Hepatocyte (in vitro differentiated cells): ENCODE results near the gene MAFB. TPM values are rescaled to one million over a fixed set of nuclear protein-coding genes. Genes with fewer than 3 reads are reported as not detected.

ENCODE experiments used
- DNase-seq: peaks from one replicate; pipeline ENCODE4 v3.0.0-alpha.2; 2016; ENCODE audit warnings: low spot score
- H2AFZ ChIP-seq: fragments of 200-600 bp; sonication (generic); 2 replicates; pipeline ENCODE4 v1.6.0; 2016; ENCODE audit warnings: antibody characterized with exemption, mild to moderate bottlenecking
- H3K27ac ChIP-seq: fragments of 200-600 bp; sonication (generic); 2 replicates; pipeline ENCODE4 v1.5.1; 2016; ENCODE audit warnings: mild to moderate bottlenecking
- H3K27me3 ChIP-seq: fragments of 200-600 bp; sonication (generic); 2 replicates; pipeline ENCODE4 v1.6.1; 2016
- H3K36me3 ChIP-seq: fragments of 200-600 bp; sonication (generic); replicated peaks from 2 replicates; pipeline ENCODE4 v1.5.1; 2016; ENCODE audit warnings: low read depth; ENCODE audit not compliant: insufficient read depth
- H3K4me1 ChIP-seq: fragments of 200-600 bp; sonication (generic); 2 replicates; pipeline ENCODE4 v1.5.1; 2016; ENCODE audit warnings: mild to moderate bottlenecking, moderate library complexity; ENCODE audit not compliant: insufficient read depth
- H3K4me2 ChIP-seq: fragments of 200-600 bp; sonication (generic); 2 replicates; pipeline ENCODE4 v1.6.0; 2016
- H3K4me3 ChIP-seq: fragments of 200-600 bp; sonication (generic); 2 replicates; pipeline ENCODE4 v1.5.1; 2016; ENCODE audit warnings: mild to moderate bottlenecking
- H3K79me2 ChIP-seq: fragments of 200-600 bp; sonication (generic); 2 replicates; pipeline ENCODE4 v1.6.0; 2017; ENCODE audit warnings: mild to moderate bottlenecking
- H3K9me2 ChIP-seq: fragments of 200-600 bp; sonication (generic); replicated peaks from 2 replicates; pipeline ENCODE4 v1.6.0; 2017; ENCODE audit warnings: mild to moderate bottlenecking; ENCODE audit not compliant: insufficient read depth
- H3K9me3 ChIP-seq: fragments of 200-600 bp; sonication (generic); 2 replicates; pipeline ENCODE4 v1.5.1; 2016; ENCODE audit warnings: low read depth, mild to moderate bottlenecking
- H4K20me1 ChIP-seq: fragments of 200-600 bp; sonication (generic); 2 replicates; pipeline ENCODE4 v1.6.0; 2016; ENCODE audit warnings: mild to moderate bottlenecking; ENCODE audit not compliant: insufficient read depth, poor library complexity, severe bottlenecking
- EZH2 ChIP-seq: fragments of 200-600 bp; sonication (generic); IDR thresholded peaks from 2 replicates; pipeline ENCODE4 v1.6.1; 2016; ENCODE audit warnings: antibody characterized with exemption, mild to moderate bottlenecking, borderline replicate concordance
- EZH2phosphoT487 ChIP-seq: fragments of 200-600 bp; sonication (generic); IDR thresholded peaks from one replicate; pipeline ENCODE4 v1.6.1; 2018; ENCODE audit warnings: antibody characterized with exemption, mild to moderate bottlenecking, low read depth, moderate library complexity; ENCODE audit not compliant: unreplicated experiment, severe bottlenecking
- polyA plus RNA-seq: library from polyadenylated mRNA; unstranded; fragments of >200 nt; fragmentation: Nextera tagmentation; extraction: Ambion mirVana; gene quantifications from 2 replicates; pipeline ENCODE4 v1.2.1, GENCODE V29; 2016
- total RNA-seq: library from RNA; depleted of rRNA; stranded (reverse); fragments of >200 nt; gene quantifications from 2 replicates; pipeline ENCODE4 v1.2.3, GENCODE V29; 2014
- TF ChIP-seq, protein P1 (sequence below): fragments of 200-600 bp; sonication (generic); IDR thresholded peaks from 2 replicates; pipeline ENCODE4 v1.5.1; 2016; ENCODE audit warnings: antibody characterized with exemption, mild to moderate bottlenecking; ENCODE audit not compliant: poor library complexity

MAFB gene
- total and polyA plus RNA-seq, 2 experiments from 2014 or later: 3.4 to 4.1 TPM

DNA sequence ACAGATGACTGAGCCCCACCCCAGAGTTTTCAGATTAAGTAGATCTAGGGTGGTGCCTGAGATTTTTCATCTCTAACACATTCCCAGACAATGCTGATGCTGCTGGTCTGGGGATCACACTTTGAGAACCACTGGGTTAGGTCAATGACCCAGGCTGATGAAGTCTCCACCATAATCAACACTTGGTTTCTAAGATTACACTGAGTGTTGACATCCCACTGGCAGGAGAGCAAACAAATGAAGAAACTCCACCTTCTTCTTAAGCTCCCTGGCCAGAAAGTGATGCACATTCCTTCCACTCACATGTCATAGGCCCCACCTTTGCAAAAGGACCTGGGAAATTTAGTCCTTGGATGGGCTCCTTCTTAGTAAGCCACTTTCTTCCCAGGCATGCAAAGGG, 53.1 kb downstream of the MAFB start:
- no peaks in the 10 kb centered on the region for H3K4me1 ChIP-seq
- no peak for DNase-seq
- no peak overlapping the region for H3K4me2 ChIP-seq
- H3K36me3 ChIP-seq: no peaks in the 10 kb centered on the region
- TF ChIP-seq EZH2phosphoT487 (no peak), EZH2 (no peak)
- TF ChIP-seq, protein P1, sequence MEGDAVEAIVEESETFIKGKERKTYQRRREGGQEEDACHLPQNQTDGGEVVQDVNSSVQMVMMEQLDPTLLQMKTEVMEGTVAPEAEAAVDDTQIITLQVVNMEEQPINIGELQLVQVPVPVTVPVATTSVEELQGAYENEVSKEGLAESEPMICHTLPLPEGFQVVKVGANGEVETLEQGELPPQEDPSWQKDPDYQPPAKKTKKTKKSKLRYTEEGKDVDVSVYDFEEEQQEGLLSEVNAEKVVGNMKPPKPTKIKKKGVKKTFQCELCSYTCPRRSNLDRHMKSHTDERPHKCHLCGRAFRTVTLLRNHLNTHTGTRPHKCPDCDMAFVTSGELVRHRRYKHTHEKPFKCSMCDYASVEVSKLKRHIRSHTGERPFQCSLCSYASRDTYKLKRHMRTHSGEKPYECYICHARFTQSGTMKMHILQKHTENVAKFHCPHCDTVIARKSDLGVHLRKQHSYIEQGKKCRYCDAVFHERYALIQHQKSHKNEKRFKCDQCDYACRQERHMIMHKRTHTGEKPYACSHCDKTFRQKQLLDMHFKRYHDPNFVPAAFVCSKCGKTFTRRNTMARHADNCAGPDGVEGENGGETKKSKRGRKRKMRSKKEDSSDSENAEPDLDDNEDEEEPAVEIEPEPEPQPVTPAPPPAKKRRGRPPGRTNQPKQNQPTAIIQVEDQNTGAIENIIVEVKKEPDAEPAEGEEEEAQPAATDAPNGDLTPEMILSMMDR: no peak
- H3K9me2 ChIP-seq: no peaks in the 10 kb centered on the region
- H3K27ac ChIP-seq: no peak overlapping the region
- H3K9me3 ChIP-seq: no peaks in the 10 kb centered on the region
- H3K79me2 ChIP-seq: no peaks in the 10 kb centered on the region
- H3K27me3 ChIP-seq: no peaks in the 10 kb centered on the region
- no peak overlapping the region for H2AFZ ChIP-seq
- no peaks in the 10 kb centered on the region for H4K20me1 ChIP-seq
- no peak overlapping the region for H3K4me3 ChIP-seq
